Daoy (cell line): ENCODE data around the gene CEP170B. TPM values are rescaled to one million over a fixed set of nuclear protein-coding genes. Genes with fewer than 3 reads are reported as not detected.
"Not testable (repeated sequence)": the region's sequence is repeated elsewhere in the genome, so short reads cannot be mapped to it uniquely, and the experiment has no call there.

ENCODE experiments used
- DNase-seq: peaks from one replicate; pipeline ENCODE4 v3.0.0-alpha.2; 2015; ENCODE audit warnings: low read depth
- total RNA-seq: library from RNA; depleted of rRNA; stranded (reverse); fragments of >200 nt; shearing (Covaris generic); gene quantifications from 2 replicates; pipeline ENCODE4 v1.2.3, GENCODE V29; 2014

Gene CEP170B
- total RNA-seq, 1 experiment from 2014 or later: 16.7 TPM

GRCh38 chr14:104891664-104892530 is 26.8 kb downstream of the CEP170B start:
- peak; percentile 9 for DNase-seq

GRCh38 chr14:104892531-104893434 is 27.7 kb downstream of the CEP170B start:
- peak; percentile 8 for DNase-seq

- peak; percentile 16 for DNase-seq
Measured at GRCh38 chr14:104893435-104894207, 28.6 kb downstream of the CEP170B start.

GRCh38 chr14:104894331-104895206 is 29.5 kb downstream of the CEP170B start:
- DNase-seq: peak; percentile 14

- DNase-seq: no peak
Measured at GRCh38 chr14:104895207-104895785, 30.2 kb downstream of the CEP170B start.

GRCh38 chr14:104895786-104896661 is 31.0 kb downstream of the CEP170B start:
- peak; percentile 56 for DNase-seq

GRCh38 chr14:104897330-104898194 is 32.5 kb downstream of the CEP170B start:
- no peak for DNase-seq

- DNase-seq: no peak
Measured at GRCh38 chr14:104898195-104898558, 33.1 kb downstream of the CEP170B start.

- DNase-seq: peak; percentile 19
Measured at GRCh38 chr14:104898870-104899510, 33.9 kb downstream of the CEP170B start.

GRCh38 chr14:104899781-104900180 is 34.7 kb downstream of the CEP170B start:
- no peak for DNase-seq

GRCh38 chr14:104900639-104901512 is 35.8 kb downstream of the CEP170B start:
- no peak for DNase-seq

- DNase-seq: no peak
Measured at GRCh38 chr14:104903990-104904389, 38.9 kb downstream of the CEP170B start.

GRCh38 chr14:104904650-104905578 is 39.8 kb downstream of the CEP170B start:
- not testable (repeated sequence) for DNase-seq

GRCh38 chr14:104905579-104905933 is 40.5 kb downstream of the CEP170B start:
- not testable (repeated sequence) for DNase-seq

GRCh38 chr14:104908303-104908702 is 43.2 kb downstream of the CEP170B start:
- DNase-seq: no peak

GRCh38 chr14:104912053-104912452 is 47.0 kb downstream of the CEP170B start:
- no peak for DNase-seq
